Progenitor cell of endocrine pancreas (in vitro differentiated cells): ENCODE results near the gene RUNX1. TPM values are rescaled to one million over a fixed set of nuclear protein-coding genes. Genes with fewer than 3 reads are reported as not detected.

Experiments used
- DNase-seq: peaks from one replicate; pipeline ENCODE4 v3.0.0; 2021; ENCODE audit warnings: low spot score; ENCODE audit not compliant: unreplicated experiment
- H3K27ac Mint-ChIP-seq: 2 replicates; pipeline ENCODE4 v1.8.0; 2021; ENCODE audit warnings: mild to moderate bottlenecking, moderate library complexity, mixed read lengths
- H3K27me3 Mint-ChIP-seq: 2 replicates; pipeline ENCODE4 v1.8.0; 2021; ENCODE audit warnings: mixed read lengths
- H3K36me3 Mint-ChIP-seq: 2 replicates; pipeline ENCODE4 v1.8.0; 2022; ENCODE audit warnings: mixed read lengths; ENCODE audit not compliant: insufficient read depth
- H3K4me1 Mint-ChIP-seq: 2 replicates; pipeline ENCODE4 v1.8.0; 2021; ENCODE audit warnings: low read depth, mixed read lengths
- H3K4me3 Mint-ChIP-seq: 2 replicates; pipeline ENCODE4 v1.8.0; 2021; ENCODE audit warnings: low read depth, mild to moderate bottlenecking, moderate library complexity, mixed read lengths
- H3K9me3 Mint-ChIP-seq: 2 replicates; pipeline ENCODE4 v1.8.0; 2021; ENCODE audit warnings: low read depth, mixed read lengths
- total RNA-seq: library from RNA; stranded (reverse); gene quantifications from 2 replicates; pipeline ENCODE4 v1.2.1, GENCODE V29; 2021
- TF ChIP-seq, protein P1 (sequence below): fragments of 200-600 bp; sonication (generic); IDR thresholded peaks from one replicate; pipeline ENCODE4 v1.5.0; 2021; ENCODE audit warnings: antibody characterized with exemption, mild to moderate bottlenecking; ENCODE audit not compliant: unreplicated experiment

RUNX1 gene
- total RNA-seq, 1 donor from 2014 or later = 7.1 TPM

DNA sequence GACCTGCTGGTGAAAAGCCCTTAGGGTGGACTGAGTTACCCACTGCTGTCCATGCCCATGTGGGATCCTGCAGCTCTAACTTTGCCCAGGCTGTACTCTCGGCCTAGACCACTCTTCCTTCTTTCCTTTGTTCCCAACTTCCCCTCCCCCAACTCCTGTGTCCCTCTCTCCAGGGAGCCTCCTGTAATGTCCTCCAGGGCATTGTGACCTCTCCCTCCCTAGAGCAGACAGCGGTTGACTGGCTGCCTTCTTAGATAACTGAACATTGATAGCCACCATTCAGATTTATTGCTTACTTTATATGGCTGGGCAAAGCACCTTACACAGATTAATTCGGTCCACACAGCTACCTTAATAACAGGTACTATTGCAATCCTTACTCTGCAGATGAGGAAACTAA lies 5.0 kb downstream of the RUNX1 start:
- Mint-ChIP-seq H3K27me3 (peaks cover 30% of the 10 kb centered on the region), H3K27ac (no peak overlapping the region), H3K4me1 (peaks cover 32% of the 10 kb centered on the region), H3K36me3 (no peaks in the 10 kb centered on the region), H3K4me3 (no peak overlapping the region), H3K9me3 (no peaks in the 10 kb centered on the region)
- DNase-seq = no peak
- TF ChIP-seq, protein P1, sequence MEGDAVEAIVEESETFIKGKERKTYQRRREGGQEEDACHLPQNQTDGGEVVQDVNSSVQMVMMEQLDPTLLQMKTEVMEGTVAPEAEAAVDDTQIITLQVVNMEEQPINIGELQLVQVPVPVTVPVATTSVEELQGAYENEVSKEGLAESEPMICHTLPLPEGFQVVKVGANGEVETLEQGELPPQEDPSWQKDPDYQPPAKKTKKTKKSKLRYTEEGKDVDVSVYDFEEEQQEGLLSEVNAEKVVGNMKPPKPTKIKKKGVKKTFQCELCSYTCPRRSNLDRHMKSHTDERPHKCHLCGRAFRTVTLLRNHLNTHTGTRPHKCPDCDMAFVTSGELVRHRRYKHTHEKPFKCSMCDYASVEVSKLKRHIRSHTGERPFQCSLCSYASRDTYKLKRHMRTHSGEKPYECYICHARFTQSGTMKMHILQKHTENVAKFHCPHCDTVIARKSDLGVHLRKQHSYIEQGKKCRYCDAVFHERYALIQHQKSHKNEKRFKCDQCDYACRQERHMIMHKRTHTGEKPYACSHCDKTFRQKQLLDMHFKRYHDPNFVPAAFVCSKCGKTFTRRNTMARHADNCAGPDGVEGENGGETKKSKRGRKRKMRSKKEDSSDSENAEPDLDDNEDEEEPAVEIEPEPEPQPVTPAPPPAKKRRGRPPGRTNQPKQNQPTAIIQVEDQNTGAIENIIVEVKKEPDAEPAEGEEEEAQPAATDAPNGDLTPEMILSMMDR = no peak

DNA sequence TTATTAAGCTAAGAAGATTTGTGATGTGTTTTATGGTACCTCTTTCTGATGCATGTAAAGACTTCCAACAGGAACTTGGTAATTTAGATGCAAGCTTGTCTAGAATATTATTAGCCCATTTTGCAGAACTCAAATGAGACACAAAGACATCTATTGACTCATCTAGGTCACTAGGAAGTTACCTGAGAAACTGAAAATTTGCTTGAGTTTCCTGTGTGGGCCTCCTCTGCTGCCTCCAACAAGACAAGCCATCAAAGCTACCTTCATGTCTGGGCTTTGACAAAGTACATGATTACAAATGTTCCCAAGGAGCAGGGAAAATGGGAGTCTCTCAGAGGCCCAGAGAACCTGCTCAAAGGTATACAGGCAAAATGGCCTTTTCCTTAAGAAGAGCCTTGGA lies 5.6 kb downstream of the RUNX1 start:
- Mint-ChIP-seq H3K27me3 (peaks cover 27% of the 10 kb centered on the region), H3K9me3 (no peaks in the 10 kb centered on the region), H3K36me3 (no peaks in the 10 kb centered on the region), H3K4me3 (no peak overlapping the region), H3K4me1 (peaks cover 32% of the 10 kb centered on the region), H3K27ac (no peak overlapping the region)
- DNase-seq = no peak
- TF ChIP-seq, protein P1 = no peak

DNA sequence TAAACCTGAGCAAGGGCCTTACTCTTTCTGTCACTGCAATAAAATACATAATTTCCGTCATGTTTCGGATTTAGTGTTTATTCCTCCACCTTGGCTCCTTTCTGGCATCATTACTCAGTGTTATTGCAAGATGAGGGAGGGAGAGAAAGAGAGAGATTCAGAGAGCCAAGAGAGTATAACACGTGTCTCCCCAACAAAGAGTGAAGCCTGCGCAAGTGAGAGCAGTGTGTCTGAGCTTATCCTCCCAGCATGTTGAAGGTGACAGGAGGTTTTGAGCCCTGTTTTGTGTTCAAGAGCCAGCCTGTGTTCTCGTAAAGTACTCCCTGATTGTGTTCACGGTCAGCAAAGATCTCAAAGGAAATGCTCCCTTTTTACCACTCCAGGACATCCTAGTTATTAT lies 6.3 kb downstream of the RUNX1 start:
- Mint-ChIP-seq H3K4me3 (no peak overlapping the region), H3K4me1 (peaks cover 25% of the 10 kb centered on the region), H3K9me3 (no peaks in the 10 kb centered on the region), H3K27me3 (peaks cover 22% of the 10 kb centered on the region), H3K36me3 (no peaks in the 10 kb centered on the region), H3K27ac (no peak overlapping the region)
- no peak for DNase-seq
- TF ChIP-seq, protein P1 = no peak

DNA sequence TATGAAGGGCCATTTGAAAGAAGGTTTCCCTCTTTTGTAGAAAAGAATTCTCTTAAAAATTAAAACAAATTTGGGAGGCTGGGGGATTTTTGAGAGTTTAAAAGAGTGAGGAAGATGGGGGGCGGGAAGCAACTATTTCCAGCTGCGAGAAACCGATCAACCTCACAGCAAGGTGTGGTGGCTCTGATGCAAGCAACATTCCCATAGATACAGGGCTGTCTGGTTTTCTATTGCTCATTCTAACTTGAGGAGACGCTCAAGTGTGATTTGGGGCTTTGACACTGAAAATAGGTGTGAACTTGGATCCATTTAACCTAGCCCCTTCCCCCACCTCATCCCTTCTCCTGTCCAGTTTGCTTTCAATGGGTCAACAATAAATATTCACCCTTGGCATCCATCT lies 7.2 kb downstream of the RUNX1 start:
- Mint-ChIP-seq H3K27ac (no peak overlapping the region), H3K9me3 (no peaks in the 10 kb centered on the region), H3K4me1 (peaks cover 15% of the 10 kb centered on the region), H3K36me3 (no peaks in the 10 kb centered on the region), H3K4me3 (no peak overlapping the region), H3K27me3 (peaks cover 20% of the 10 kb centered on the region)
- no peak for DNase-seq
- TF ChIP-seq, protein P1 = no peak

DNA sequence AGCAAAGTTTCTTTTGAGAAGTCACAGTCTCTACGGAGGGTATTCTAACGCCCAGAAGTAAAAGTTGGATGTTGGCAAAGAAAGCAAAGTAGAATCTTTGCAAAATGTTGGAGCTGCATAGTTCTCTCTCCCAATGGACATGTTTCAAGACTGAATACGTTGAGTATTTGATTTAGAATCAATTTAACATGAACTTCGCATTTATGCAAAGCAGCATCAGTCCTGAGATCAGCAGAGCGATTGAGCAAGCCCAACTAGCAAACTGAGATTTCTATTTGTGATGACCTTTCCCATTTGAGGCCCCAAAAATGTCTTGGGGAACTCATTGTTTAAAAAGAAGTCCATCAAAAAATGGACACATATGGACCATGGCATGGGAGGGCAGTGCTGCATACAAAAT lies 8.0 kb downstream of the RUNX1 start:
- H3K4me1 Mint-ChIP-seq = peaks cover 15% of the 10 kb centered on the region
- H3K9me3 Mint-ChIP-seq = no peaks in the 10 kb centered on the region
- H3K27ac Mint-ChIP-seq = no peak overlapping the region
- peaks cover 15% of the 10 kb centered on the region for H3K27me3 Mint-ChIP-seq
- no peak for DNase-seq
- no peak overlapping the region for H3K4me3 Mint-ChIP-seq
- TF ChIP-seq, protein P1 = no peak
- no peaks in the 10 kb centered on the region for H3K36me3 Mint-ChIP-seq
